Fibroblast of pulmonary artery (primary cell): ENCODE data around the gene GZF1.

ENCODE experiments used
- DNase-seq: peaks from one replicate; pipeline ENCODE4 v3.0.0-alpha.2; 2010; ENCODE audit warnings: low read depth
- H3K4me3 ChIP-seq: replicated peaks from 2 replicates; pipeline ENCODE4 v1.5.1; 2011; ENCODE audit warnings: low read depth, mild to moderate bottlenecking, control low read depth, low read length, moderate library complexity
- TF ChIP-seq, protein P1 (sequence below): IDR thresholded peaks from 2 replicates; pipeline ENCODE4 v1.5.1; 2011; ENCODE audit warnings: mild to moderate bottlenecking, control low read depth, low read length, inconsistent platforms; ENCODE audit errors: missing control alignments

GZF1 gene

DNA sequence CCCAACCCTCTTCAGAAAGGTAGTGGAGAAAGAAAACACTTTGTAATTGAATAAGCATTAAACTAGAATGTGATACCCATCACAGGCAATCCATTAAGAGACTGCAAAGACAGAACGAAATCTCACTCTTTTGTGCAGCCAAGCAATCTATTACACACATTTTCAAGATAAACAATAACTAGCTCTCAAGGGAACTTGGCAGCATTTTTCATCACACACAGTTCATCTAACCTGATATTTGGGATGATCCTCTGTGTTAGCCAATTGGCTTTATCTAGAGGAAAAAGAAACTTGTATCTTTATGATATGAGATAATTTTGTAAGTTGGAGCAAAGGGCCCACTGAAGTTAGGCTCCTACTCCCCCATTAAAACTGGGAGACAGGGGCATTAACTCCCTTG lies 1.5 kb upstream of the GZF1 start:
- no peak for DNase-seq
- H3K4me3 ChIP-seq: no peak overlapping the region
- TF ChIP-seq, protein P1, sequence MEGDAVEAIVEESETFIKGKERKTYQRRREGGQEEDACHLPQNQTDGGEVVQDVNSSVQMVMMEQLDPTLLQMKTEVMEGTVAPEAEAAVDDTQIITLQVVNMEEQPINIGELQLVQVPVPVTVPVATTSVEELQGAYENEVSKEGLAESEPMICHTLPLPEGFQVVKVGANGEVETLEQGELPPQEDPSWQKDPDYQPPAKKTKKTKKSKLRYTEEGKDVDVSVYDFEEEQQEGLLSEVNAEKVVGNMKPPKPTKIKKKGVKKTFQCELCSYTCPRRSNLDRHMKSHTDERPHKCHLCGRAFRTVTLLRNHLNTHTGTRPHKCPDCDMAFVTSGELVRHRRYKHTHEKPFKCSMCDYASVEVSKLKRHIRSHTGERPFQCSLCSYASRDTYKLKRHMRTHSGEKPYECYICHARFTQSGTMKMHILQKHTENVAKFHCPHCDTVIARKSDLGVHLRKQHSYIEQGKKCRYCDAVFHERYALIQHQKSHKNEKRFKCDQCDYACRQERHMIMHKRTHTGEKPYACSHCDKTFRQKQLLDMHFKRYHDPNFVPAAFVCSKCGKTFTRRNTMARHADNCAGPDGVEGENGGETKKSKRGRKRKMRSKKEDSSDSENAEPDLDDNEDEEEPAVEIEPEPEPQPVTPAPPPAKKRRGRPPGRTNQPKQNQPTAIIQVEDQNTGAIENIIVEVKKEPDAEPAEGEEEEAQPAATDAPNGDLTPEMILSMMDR: no peak

DNA sequence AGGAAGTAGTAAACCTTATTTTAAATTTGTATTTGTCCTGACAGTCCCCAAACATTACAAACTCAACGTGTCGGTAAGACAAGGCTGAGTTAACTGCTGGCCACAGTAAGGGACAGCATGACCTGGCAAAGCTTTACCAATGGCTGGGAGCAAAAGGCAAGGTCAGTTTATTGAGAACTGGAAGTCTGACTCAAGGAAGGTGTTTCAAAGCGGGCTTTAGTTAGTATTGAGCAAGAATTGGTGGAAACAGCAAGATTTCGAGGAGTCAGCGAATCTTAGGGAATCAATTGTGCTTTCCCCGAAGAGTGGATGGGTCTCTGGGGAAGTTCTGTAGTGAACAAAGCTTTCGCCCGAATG lies 885 bp upstream of the GZF1 start:
- DNase-seq: peak; percentile 46
- peak overlapping the region; percentile 66 for H3K4me3 ChIP-seq
- TF ChIP-seq, protein P1: no peak

DNA sequence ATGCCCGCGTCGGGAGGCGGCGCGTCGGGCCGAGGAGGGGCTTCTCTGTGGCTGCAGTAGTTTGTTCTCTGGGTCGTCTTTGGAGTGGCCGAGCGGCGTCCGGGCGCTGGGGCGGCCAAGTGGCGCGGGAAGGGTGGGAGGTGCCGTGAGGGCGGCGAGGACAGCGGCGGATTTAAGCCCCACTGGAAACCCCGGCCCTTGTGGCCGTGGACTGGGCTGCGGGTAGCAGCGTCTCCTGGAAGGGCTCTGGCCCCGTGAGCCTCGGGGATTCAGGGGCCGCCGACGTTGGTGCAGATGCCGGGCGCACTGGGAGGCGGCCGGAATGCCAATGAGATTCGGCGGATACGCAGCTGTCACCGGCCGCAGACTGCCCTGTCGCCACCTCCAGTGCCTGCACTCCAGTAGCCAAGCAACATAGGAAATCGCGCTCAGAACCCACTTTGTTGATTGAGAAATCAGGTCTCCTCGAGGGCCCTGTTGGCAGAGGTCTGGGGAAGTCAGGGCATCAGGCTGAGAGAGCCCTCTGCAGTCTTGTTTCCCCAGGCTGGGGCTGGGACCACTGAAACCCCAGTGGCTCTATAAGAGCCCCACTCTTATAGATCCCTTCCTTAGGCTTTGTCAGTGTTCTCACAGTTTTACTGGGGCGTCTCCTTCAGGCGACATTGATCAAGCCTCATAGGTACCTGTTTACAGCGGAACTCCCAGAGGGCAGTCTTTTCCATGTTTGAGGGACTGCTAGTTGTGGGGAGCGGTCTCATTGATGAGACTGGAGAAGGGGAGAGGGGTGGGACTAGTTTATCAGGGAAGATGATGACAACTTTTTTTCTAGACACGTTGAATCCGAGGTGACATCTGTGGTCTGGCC lies 642 bp downstream of the GZF1 start:
- peak overlapping the region; percentile 78 for H3K4me3 ChIP-seq
- TF ChIP-seq, protein P1: no peak
- DNase-seq: peak; percentile 34

DNA sequence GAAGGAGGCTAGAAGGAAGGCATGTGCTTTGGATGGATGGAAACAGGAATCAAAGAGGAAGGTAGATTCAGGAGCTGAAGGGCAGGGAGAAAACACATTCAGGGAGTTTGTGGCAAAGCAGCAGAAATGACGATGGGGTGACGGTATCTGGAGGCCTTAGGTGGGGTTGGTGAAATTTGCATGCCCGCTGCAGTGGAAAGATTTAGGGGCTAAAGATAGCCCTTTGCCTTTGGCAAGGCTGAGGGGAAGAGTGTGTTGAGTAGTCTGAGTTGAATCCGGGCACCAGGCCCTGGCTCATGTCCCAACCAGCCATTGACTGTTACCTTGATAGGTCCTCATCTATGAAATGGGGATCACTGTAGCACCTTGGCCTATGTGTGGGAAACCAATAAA lies 1.3 kb downstream of the GZF1 start:
- TF ChIP-seq, protein P1: no peak
- DNase-seq: no peak
- H3K4me3 ChIP-seq: peak overlapping the region; percentile 78

DNA sequence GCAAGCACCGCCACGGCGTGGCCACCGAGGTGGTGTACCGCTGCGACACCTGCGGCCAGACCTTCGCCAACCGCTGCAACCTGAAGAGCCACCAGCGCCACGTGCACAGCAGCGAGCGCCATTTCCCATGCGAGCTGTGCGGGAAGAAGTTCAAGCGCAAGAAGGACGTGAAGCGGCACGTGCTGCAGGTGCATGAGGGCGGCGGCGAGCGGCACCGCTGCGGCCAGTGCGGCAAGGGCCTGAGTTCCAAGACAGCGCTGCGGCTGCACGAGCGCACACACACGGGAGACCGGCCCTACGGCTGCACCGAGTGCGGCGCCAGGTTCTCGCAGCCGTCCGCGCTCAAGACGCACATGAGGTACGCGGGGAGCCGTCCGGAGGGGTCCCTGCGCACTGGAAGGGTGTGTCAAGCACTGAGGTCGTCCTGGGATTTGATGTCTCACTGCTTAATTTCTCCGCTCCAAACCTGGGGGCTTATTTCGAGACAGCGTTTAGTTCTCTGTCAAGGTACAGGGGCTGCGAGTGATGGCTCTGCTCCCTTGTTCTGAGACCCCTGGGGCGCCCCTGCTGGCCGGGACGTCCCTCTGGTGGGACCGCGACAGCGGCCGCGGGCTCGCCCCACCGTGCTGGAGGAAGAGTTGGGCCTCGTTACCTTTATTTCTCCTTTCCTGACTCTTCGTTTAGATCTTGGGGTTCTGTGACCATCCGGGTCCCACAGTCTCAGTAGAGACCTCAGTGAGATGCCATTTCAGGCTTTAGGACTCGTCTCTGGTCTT lies 3.6 kb downstream of the GZF1 start:
- no peak overlapping the region for H3K4me3 ChIP-seq
- TF ChIP-seq, protein P1: no peak
- DNase-seq: no peak

DNA sequence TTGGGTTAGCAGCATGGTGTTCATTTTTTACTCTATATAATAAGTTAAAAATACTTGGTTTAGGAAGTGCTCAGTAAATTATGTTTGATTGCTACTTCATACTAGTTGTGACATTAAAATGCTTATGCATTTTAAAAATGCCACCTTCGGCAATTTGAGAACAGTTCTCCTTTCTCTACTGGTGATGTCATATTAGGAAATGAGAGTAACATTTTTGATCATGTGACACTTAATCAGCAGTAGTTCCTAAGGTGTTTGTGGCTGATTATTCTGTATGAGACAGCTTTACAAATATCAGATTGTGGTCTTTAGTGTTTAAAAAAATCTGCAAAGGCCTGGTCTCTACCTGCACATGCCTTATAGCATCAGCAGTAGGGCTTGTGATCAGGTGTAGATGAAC lies 4.4 kb downstream of the GZF1 start:
- no peak for DNase-seq
- TF ChIP-seq, protein P1: no peak
- H3K4me3 ChIP-seq: no peak overlapping the region
